AG04450 (cell line): ENCODE results near the gene NKPD1. TPM values are rescaled to one million over a fixed set of nuclear protein-coding genes. Genes with fewer than 3 reads are reported as not detected.

Experiments
- CTCF ChIA-PET: fragments of 300-600, 350-600 bp; formaldehyde crosslinking; extraction: SDS; loops from one replicate; lab custom pipeline; 2022; ENCODE audit warnings: antibody characterized with exemption, inconsistent platforms; lab: Charles Lee
- POLR2A ChIA-PET: fragments of 350-600 bp; formaldehyde crosslinking; extraction: SDS; loops from one replicate; lab custom pipeline; 2021; ENCODE audit warnings: antibody characterized with exemption, inconsistent platforms; lab: Yijun Ruan, JAX
- DNase-seq: peaks from one replicate; pipeline ENCODE4 v3.0.0-alpha.2; 2011; ENCODE audit warnings: low read depth, low spot score
- H3K27ac ChIP-seq: one replicate; pipeline ENCODE4 v1.5.1; 2012; ENCODE audit warnings: low read depth, low read length, control low read depth
- H3K27me3 ChIP-seq: one replicate; pipeline ENCODE4 v1.6.0; 2012; ENCODE audit warnings: low read length; ENCODE audit not compliant: control insufficient read depth, insufficient read depth
- H3K4me3 ChIP-seq: 2 replicates; pipeline ENCODE4 v1.5.1; 2011; ENCODE audit warnings: mild to moderate bottlenecking, low read depth, low read length, control low read depth
- H3K9me3 ChIP-seq: 2 replicates; pipeline ENCODE4 v1.5.1; 2012; ENCODE audit warnings: low read length; ENCODE audit not compliant: control insufficient read depth, insufficient read depth
- CTCF ChIP-seq: IDR thresholded peaks from 2 replicates; pipeline ENCODE4 v1.5.1; 2011; ENCODE audit warnings: low read depth, low read length, control low read depth, inconsistent platforms
- polyA plus RNA-seq: library from polyadenylated mRNA; depleted of rRNA; stranded (reverse); fragments of >200 nt; gene quantifications from 2 replicates; pipeline ENCODE4 v1.2.3, GENCODE V29; 2011

Gene NKPD1
- polyA plus RNA-seq, 1 experiment = 0.04 TPM

GRCh38 chr19:45145270-45146189 is 15.3 kb downstream of the NKPD1 start:
- CTCF ChIA-PET = interaction anchor here (0.6 kb wide), 1 partner anchor 17 kb away, joined by 5 read pairs; no protein-coding TSS in a partner anchor
- POLR2A ChIA-PET = interaction anchor here (0.6 kb wide), 2 partner anchors 107 to 116 kb away, joined by 3 read pairs; no protein-coding TSS in a partner anchor
- no peak overlapping the region for H3K4me3 ChIP-seq

GRCh38 chr19:45144431-45145269 is 16.1 kb downstream of the NKPD1 start:
- no peak overlapping the region for H3K4me3 ChIP-seq
- H3K27ac ChIP-seq = no peak overlapping the region
- ChIA-PET POLR2A (no interaction called here), CTCF (interaction anchor here (0.6 kb wide), 1 partner anchor 64 kb away, joined by 4 read pairs; no protein-coding TSS in a partner anchor)
- DNase-seq = no peak
- TF ChIP-seq CTCF = no peak
- H3K27me3 ChIP-seq = no peaks in the 10 kb centered on the region
- H3K9me3 ChIP-seq = no peaks in the 10 kb centered on the region; the same call in 1 of the 2 replicates

More at GRCh38 chr19:45145270-45146189, 15.3 kb downstream of the NKPD1 start:
- no peaks in the 10 kb centered on the region for H3K27me3 ChIP-seq
- H3K9me3 ChIP-seq = no peaks in the 10 kb centered on the region; the same call in 1 of the 2 replicates
- TF ChIP-seq CTCF = no peak
- DNase-seq = no peak
- H3K27ac ChIP-seq = no peak overlapping the region

GRCh38 chr19:45142726-45143110 is 18.1 kb downstream of the NKPD1 start:
- CTCF ChIA-PET = no interaction called here
- DNase-seq = no peak
- TF ChIP-seq CTCF = no peak
- H3K27ac ChIP-seq = no peak overlapping the region
- no peak overlapping the region for H3K4me3 ChIP-seq
- no peaks in the 10 kb centered on the region for H3K27me3 ChIP-seq
- POLR2A ChIA-PET = no interaction called here
- H3K9me3 ChIP-seq = no peaks in the 10 kb centered on the region; the same call in 1 of the 2 replicates

GRCh38 chr19:45142016-45142725 is 18.6 kb downstream of the NKPD1 start:
- CTCF ChIA-PET = no interaction called here

More at GRCh38 chr19:45142016-45142725, 18.6 kb downstream of the NKPD1 start:
- no peak for TF ChIP-seq CTCF
- Histone ChIP-seq H3K27me3 (no peaks in the 10 kb centered on the region), H3K9me3 (no peaks in the 10 kb centered on the region; the same call in 1 of the 2 replicates), H3K27ac (no peak overlapping the region), H3K4me3 (no peak overlapping the region)
- POLR2A ChIA-PET = no interaction called here
- no peak for DNase-seq
